Caco-2 (cell line): Measurements from ENCODE around the gene MEMO1. TPM values are rescaled to one million over a fixed set of nuclear protein-coding genes. Genes with fewer than 3 reads are reported as not detected.

Experiments
- BruUV-seq: library from RNA; stranded (reverse); fragments of 400-500 nt; replicated peaks from 2 replicates; lab custom pipeline; 2021; lab: Mats Ljungman, UMichigan
- CTCF ChIA-PET: fragments of 300-600 bp; sonication (Branson Sonifier 250); formaldehyde crosslinking; loops from one replicate; lab custom pipeline; 2022; ENCODE audit warnings: antibody characterized with exemption; lab: Charles Lee
- POLR2A ChIA-PET: fragments of 300-600 bp; sonication (Branson Sonifier 250); formaldehyde crosslinking; loops from one replicate; lab custom pipeline; 2022; ENCODE audit warnings: antibody characterized with exemption; lab: Charles Lee
- DNase-seq, 2 experiments: peaks; one replicate each; pipeline versions ENCODE4 v3.0.0 to v3.0.0-alpha.2; 2020 to 2022
- H3K27me3 ChIP-seq: replicated peaks from 2 replicates; pipeline ENCODE4 v1.6.0; 2011; ENCODE audit warnings: low read length; ENCODE audit not compliant: control insufficient read depth, insufficient read depth
- H3K36me3 ChIP-seq: 2 replicates; pipeline ENCODE4 v1.5.1; 2011; ENCODE audit warnings: low read length; ENCODE audit not compliant: control insufficient read depth, insufficient read depth
- H3K4me1 ChIP-seq: fragments of 250-450 bp; sonication (Bioruptor Pico); 2 replicates; pipeline ENCODE4 v1.5.1; 2020; ENCODE audit warnings: mild to moderate bottlenecking
- H3K4me3 ChIP-seq: 2 replicates; pipeline ENCODE4 v1.5.1; 2011; ENCODE audit warnings: low read depth, mild to moderate bottlenecking, control low read depth, low read length
- H3K9me3 ChIP-seq: fragments of 250-450 bp; sonication (Bioruptor Pico); 2 replicates; pipeline ENCODE4 v1.5.1; 2020; ENCODE audit warnings: mild to moderate bottlenecking, moderate library complexity
- H3K27ac Mint-ChIP-seq: one replicate; pipeline ENCODE4 v1.8.0; 2022; ENCODE audit warnings: mixed read lengths; ENCODE audit not compliant: unreplicated experiment
- H3K27me3 Mint-ChIP-seq: one replicate; pipeline ENCODE4 v1.8.0; 2022; ENCODE audit warnings: mixed read lengths; ENCODE audit not compliant: insufficient read depth, unreplicated experiment
- H3K36me3 Mint-ChIP-seq: one replicate; pipeline ENCODE4 v1.8.0; 2022; ENCODE audit warnings: mild to moderate bottlenecking, mixed read lengths; ENCODE audit not compliant: insufficient read depth, unreplicated experiment
- H3K4me1 Mint-ChIP-seq: one replicate; pipeline ENCODE4 v1.8.0; 2022; ENCODE audit warnings: low read depth, mixed read lengths; ENCODE audit not compliant: unreplicated experiment
- H3K4me3 Mint-ChIP-seq: one replicate; pipeline ENCODE4 v1.8.0; 2022; ENCODE audit warnings: mild to moderate bottlenecking, moderate library complexity, mixed read lengths; ENCODE audit not compliant: unreplicated experiment
- H3K9me3 Mint-ChIP-seq: one replicate; pipeline ENCODE4 v1.8.0; 2022; ENCODE audit warnings: mixed read lengths; ENCODE audit not compliant: unreplicated experiment
- CTCF ChIP-seq, 2 experiments: fragments of 200-600 bp in 1 of 2; IDR thresholded peaks; 1 replicate in 1 of 2; 2 replicates in 1 of 2; pipeline versions ENCODE4 v1.5.1 to v1.8.0; 2011 to 2022; ENCODE audit warnings: antibody characterized with exemption in 1 of 2, control low read depth in 1 of 2, inconsistent platforms in 1 of 2, low read depth in 1 of 2, low read length in 1 of 2, mild to moderate bottlenecking in 1 of 2, moderate library complexity in 1 of 2; ENCODE audit not compliant: insufficient read depth in 1 of 2, severe bottlenecking in 1 of 2, unreplicated experiment in 1 of 2
- intact Hi-C: fragments of 100-400 bp; cut with micrococcal nuclease; formaldehyde crosslinking; loops from one replicate; pipeline ENCODE4 v1.10.0; 2022; ENCODE audit not compliant: unreplicated experiment
- total RNA-seq: library from RNA; stranded (reverse); gene quantifications from 2 replicates; pipeline ENCODE4 v1.2.3, GENCODE V29; 2022

MEMO1 gene
- total RNA-seq, 1 experiment from 2014 or later, result 79.0 TPM

- H3K27me3 ChIP-seq, result no peaks in the 10 kb centered on the region
- BruUV-seq, result no TSS peak
- Mint-ChIP-seq H3K4me3 (no peak overlapping the region), H3K36me3 (peaks cover 5% of the 10 kb centered on the region), H3K9me3 (no peaks in the 10 kb centered on the region), H3K4me1 (peaks cover 34% of the 10 kb centered on the region), H3K27ac (no peak overlapping the region), H3K27me3 (no peaks in the 10 kb centered on the region)
- H3K4me3 ChIP-seq, result no peak overlapping the region
- peaks cover 18% of the 10 kb centered on the region for H3K4me1 ChIP-seq
- H3K36me3 ChIP-seq, result no peaks in the 10 kb centered on the region
- intact Hi-C loops, result no loop called here
- H3K9me3 ChIP-seq, result no peaks in the 10 kb centered on the region
- POLR2A ChIA-PET, result interaction anchor here (0.6 kb wide), 1 partner anchor 258 kb away, joined by 3 read pairs; no protein-coding TSS in a partner anchor
- no peak for DNase-seq
- CTCF ChIA-PET, result interaction anchor here (0.8 kb wide), 1 partner anchor 349 kb away, joined by 3 read pairs; no protein-coding TSS in a partner anchor
- TF ChIP-seq CTCF (IDR thresholded peaks at IDR 0.05; ENCODE audit: insufficient read depth in 1 of 2, low read depth in 1 of 2, low read length in 1 of 2, severe bottlenecking in 1 of 2, unreplicated experiment in 1 of 2), result no peak
Measured at GRCh38 chr2:31989946-31990345, 20.9 kb downstream of the MEMO1 start.

- CTCF ChIA-PET, result no interaction called here
- Histone ChIP-seq H3K9me3 (no peaks in the 10 kb centered on the region), H3K36me3 (no peaks in the 10 kb centered on the region), H3K27me3 (no peaks in the 10 kb centered on the region), H3K4me1 (peaks cover 18% of the 10 kb centered on the region), H3K4me3 (no peak overlapping the region)
- H3K4me1 Mint-ChIP-seq, result peaks cover 28% of the 10 kb centered on the region
- no peak overlapping the region for H3K4me3 Mint-ChIP-seq
- TF ChIP-seq CTCF (IDR thresholded peaks at IDR 0.05; ENCODE audit: insufficient read depth in 1 of 2, low read depth in 1 of 2, low read length in 1 of 2, severe bottlenecking in 1 of 2, unreplicated experiment in 1 of 2), result no peak
- BruUV-seq, result no TSS peak
- intact Hi-C loops, result no loop called here
- DNase-seq, result no peak
- POLR2A ChIA-PET, result no interaction called here
- no peaks in the 10 kb centered on the region for H3K9me3 Mint-ChIP-seq
- H3K27ac Mint-ChIP-seq, result no peak overlapping the region
- H3K36me3 Mint-ChIP-seq, result peaks cover 17% of the 10 kb centered on the region
- H3K27me3 Mint-ChIP-seq, result no peaks in the 10 kb centered on the region
Measured at GRCh38 chr2:31987454-31988220, 23.2 kb downstream of the MEMO1 start.

GRCh38 chr2:31986906-31987305 is 23.9 kb downstream of the MEMO1 start:
- Histone ChIP-seq H3K27me3 (no peaks in the 10 kb centered on the region), H3K4me1 (peaks cover 13% of the 10 kb centered on the region), H3K4me3 (no peak overlapping the region), H3K9me3 (no peaks in the 10 kb centered on the region), H3K36me3 (no peaks in the 10 kb centered on the region)
- Mint-ChIP-seq H3K9me3 (no peaks in the 10 kb centered on the region), H3K4me3 (no peak overlapping the region), H3K36me3 (peaks cover 11% of the 10 kb centered on the region), H3K27ac (no peak overlapping the region), H3K4me1 (peaks cover 23% of the 10 kb centered on the region), H3K27me3 (no peaks in the 10 kb centered on the region)
- intact Hi-C loops, result no loop called here
- DNase-seq, result no peak
- no TSS peak for BruUV-seq
- ChIA-PET CTCF (no interaction called here), POLR2A (interaction anchor here (0.6 kb wide), 1 partner anchor 34 kb away, joined by 5 read pairs; no protein-coding TSS in a partner anchor)
- TF ChIP-seq CTCF (IDR thresholded peaks at IDR 0.05; ENCODE audit: insufficient read depth in 1 of 2, low read depth in 1 of 2, low read length in 1 of 2, severe bottlenecking in 1 of 2, unreplicated experiment in 1 of 2), result no peak
